Activated naive CD4-positive, alpha-beta T cell treated with Interleukin-2 at 50 U/mL for 16 hours (primary cell): ENCODE data around the gene RTKN.
"Not testable (repeated sequence)": the region's sequence is repeated elsewhere in the genome, so short reads cannot be mapped to it uniquely, and the experiment has no call there.

Experiments
- DNase-seq: peaks from one replicate; pipeline ENCODE4 v3.0.0-alpha.2; 2020

Gene RTKN

DNA sequence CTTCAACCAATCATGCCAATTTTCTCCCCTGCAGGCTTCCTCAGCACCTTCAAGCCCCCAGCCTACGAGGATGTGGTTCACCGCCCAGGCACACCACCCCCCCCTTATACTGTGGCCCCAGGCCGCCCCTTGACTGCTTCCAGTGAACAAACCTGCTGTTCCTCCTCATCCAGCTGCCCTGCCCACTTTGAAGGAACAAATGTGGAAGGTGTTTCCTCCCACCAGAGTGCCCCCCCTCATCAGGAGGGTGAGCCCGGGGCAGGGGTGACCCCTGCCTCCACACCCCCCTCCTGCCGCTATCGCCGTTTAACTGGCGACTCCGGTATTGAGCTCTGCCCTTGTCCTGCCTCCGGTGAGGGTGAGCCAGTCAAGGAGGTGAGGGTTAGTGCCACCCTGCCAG, 18.4 kb upstream of the RTKN start:
- not testable (repeated sequence) for DNase-seq

DNA sequence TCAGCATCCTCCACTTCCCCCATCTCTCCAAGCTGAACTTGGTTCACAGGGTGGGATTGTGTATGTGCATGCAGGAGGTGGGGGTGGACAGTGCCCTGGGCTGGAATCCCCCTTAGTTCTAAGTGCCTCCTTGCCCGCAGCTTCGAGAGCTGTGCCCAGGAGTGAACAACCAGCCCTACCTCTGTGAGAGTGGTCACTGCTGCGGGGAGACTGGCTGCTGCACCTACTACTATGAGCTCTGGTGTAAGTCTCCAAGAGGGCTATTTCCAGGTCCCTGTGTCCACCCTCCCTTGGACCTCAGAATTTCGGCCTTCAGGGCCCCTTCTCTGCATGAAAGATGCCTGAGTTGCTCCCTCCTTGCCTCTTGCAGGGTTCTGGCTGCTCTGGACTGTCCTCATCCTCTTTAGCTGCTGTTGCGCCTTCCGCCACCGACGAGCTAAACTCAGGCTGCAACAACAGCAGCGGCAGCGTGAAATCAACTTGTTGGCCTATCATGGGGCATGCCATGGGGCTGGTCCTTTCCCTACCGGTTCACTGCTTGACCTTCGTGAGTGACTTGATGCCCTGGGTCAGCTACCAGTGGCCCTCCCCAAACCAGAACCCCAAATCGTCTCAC, 17.9 kb upstream of the RTKN start:
- not testable (repeated sequence) for DNase-seq

DNA sequence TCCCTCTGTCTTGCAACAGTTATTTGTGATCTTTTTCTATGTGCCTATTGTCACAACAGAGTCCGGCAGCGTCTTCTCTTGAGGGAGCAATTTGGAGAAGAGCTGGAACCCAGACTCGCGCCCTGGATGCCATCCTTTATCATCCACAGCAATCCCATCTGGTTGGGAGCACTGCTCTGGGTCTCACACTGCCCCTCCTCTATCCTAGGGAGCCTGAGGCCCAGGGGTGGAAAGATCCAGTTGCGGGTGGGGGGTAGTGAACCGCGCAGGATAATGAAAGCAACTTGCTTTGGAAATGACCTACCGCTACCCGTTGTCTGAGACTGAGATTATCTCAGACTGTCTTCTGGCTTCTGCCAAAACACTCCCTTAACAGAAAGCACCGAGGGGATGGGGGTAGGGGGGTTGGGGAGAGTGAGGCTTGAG, 17.2 kb upstream of the RTKN start:
- DNase-seq = no peak

DNA sequence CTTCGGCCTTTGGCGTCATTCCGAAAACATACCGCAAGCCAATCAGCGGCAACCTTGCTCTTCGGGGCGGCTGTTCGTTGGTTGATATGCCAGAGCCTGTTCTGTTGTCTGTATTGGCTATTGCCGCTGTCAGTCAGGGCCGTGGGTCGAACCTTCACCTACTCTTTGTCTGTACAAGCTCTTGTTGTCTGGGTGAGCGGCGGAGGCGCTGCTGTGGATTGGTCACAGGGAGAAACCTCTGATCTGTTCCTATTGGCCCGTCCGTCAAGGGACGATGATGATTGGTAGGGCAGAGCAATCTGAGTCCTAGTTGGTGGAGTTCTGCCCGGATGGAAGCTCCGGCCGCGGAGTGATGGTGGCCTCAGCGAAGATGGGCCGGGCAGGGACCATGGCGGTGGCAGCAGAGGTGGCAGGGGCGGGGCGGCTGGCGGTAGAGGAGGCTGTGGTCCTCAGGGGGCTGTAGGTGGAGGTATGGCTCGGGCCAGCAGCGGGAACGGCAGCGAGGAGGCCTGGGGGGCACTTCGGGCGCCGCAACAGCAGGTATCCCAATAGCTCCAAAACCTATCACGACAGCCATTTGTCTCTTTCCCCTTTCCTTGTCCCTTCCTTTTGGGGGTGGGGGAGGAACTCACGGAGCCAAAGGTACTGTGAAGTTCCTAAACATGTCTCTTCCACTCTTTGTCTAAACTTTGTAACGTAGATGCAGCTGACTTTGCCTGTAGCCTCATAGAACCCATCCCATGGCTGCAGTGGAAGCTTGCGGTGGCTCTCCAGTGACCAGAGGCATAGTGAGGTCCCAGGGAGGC, 16.6 kb upstream of the RTKN start, which contains the start of gene WBP1:
TSS of gene WBP1 (plus strand) at position 307 of the 806 bp plus-strand sequence. CDS start at position 472, 165 bp downstream.
- DNase-seq = peak; percentile 99

DNA sequence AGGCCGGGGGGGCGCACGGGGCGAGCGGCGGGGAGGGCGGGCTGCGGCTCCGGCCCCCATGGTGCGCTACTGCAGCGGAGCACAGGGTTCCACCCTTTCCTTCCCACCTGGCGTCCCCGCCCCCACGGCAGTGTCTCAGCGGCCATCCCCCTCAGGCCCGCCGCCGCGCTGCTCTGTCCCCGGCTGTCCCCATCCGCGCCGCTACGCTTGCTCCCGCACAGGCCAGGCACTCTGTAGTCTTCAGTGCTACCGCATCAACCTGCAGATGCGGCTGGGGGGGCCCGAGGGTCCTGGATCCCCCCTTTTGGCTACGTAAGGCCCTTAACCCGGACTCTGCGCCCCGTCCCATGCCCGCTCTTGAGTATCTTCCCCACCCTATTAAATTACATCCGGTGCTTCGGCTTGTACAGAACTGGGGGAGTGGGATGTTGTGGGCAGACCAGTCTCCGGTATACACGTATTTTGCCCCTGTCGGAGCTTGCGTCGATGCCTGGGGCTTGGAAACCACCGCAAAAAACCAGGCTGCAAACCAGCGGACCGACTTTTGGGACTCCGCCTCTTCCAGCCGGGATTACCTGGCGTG, 15.9 kb upstream of the RTKN start:
- DNase-seq = peak; percentile 85

DNA sequence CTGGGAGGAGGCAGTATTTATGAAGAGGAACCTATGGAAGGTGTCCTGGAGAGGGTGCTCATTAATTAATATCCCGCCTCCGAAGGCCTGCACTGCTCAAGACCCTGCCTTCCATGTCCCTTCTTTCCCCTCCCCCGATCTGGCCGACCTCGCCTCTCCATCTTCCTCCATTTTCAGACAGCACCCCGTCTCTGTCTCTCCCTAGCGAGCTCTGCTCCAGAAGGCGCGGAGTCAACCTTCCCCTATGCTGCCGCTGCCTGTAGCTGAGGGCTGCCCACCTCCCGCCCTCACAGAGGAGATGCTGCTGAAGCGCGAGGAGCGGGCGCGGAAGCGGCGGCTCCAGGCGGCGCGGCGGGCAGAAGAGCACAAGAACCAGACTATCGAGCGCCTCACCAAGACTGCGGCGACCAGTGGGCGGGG, 15.4 kb upstream of the RTKN start:
- no peak for DNase-seq

DNA sequence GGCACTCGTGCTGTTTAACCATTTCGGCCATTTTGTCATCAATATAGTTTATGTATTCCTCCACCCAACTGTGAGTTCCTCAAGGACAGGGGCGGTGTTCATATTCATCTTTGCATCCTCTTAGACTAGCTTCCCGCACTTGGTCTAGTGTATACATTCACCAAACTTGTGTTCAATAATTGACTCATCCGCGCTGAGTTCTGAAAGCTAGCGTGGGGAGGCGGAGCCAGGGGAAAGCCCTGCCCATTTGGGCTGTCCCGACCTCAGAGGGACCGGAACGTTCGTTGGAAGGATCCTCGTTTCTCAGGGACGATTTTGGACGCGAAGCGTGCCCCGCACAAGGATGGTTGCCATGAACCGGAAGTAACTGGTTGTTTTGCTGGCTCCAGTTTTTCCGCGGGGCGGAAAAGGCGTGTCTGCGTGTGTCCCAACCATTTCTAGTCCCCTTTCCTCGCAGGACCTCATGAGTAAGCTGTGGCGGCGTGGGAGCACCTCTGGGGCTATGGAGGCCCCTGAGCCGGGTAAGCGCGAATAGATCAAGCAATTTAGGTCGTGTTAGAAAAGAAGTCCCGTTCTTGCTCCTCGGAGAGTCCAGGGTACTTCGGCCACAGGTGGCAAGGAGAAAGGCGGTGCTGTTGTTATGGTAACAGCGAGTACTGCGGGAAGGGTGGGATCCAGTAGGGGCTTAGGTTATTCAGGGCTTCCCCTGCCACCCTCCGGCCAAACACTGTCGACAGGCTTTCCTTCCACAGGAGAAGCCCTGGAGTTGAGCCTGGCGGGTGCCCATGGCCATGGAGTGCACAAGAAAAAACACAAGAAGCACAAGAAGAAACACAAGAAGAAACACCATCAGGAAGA, 13.1 kb upstream of the RTKN start, which contains the start of gene INO80B:
TSS of gene INO80B (plus strand) at position 434 of the 858 bp plus-strand sequence. CDS start at position 464, 30 bp downstream.
- DNase-seq = peak; percentile 97

DNA sequence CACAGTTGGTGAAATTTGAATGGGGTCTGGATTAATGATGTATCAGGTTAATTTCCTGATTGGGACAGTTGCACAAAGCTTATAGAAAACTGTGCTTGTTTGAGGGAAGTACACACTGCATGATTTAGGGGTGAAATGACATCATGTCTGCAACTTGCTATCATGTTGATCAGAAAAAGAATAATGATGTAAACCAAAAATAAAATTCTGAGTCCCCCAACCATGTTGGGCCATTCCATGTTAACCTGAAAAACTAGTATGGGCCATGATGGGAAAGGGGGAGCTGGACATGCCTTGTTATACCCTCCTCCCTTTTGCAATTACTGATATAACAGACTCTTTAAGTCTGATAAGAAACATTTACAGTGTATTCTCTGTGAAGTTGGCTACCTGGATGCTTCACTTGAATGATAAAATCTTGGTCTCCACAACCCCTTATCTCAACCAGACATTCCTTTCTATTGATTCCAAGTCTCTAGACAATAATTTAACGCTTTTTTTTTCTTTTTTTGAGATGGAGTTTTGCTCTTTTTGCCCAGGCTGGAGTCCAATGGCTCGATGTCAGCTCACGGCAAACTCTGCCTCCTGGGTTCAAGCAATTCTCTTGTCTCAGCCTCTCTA, 8.9 kb upstream of the RTKN start:
- DNase-seq = no peak

DNA sequence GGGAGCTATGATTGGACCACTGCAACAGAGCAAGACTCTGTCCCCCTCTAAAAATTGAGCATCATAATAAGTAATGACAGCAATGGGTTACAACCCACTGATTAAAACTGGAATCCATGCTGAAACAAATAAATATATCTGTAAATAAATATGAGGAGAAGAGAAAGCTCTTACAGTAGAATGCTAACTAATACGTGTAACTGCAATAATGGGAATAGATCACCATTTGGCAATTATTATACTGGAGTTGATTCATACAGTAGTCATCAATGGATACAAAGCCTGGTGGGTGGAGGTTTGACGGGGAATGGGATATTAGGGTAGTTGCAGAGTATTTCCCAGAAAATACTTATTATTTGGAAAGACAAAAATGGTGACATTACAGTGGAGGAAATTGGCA, 7.0 kb upstream of the RTKN start:
- no peak for DNase-seq

DNA sequence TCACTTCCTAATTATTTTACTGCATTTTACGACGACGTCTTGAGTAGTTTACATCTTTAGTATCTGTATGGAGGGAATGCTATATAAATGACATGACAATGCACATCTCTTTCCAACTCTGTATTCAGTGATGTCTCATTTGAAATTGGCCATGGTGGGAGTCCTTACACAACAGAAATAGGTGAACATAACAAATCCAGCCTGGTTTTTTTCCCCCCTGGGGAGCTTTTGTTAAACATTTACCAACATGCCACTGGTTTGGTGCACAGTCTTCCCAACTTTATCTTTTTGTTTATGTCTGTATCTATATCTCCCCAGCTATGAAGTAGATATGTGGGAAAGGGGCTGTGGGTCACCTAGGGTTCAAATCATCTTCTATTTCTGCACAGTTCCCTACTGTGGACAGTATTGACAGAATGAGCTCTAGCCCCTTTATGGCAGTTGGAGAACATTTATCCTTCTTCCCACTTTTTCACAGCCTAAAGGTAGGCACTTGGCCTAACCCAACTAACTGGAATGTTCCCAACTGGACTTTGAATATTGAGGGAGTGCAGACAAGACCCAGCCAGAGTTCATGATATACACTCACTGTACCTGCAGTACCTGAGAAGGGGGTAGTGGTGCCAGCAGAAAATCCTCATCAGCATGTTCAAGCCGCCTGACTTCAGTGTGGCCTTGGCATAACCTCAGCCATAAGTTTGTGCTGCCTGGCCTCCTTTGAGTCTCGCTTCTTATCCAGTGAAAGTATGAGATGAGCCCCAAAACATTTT, 5.7 kb upstream of the RTKN start:
- DNase-seq = no peak

DNA sequence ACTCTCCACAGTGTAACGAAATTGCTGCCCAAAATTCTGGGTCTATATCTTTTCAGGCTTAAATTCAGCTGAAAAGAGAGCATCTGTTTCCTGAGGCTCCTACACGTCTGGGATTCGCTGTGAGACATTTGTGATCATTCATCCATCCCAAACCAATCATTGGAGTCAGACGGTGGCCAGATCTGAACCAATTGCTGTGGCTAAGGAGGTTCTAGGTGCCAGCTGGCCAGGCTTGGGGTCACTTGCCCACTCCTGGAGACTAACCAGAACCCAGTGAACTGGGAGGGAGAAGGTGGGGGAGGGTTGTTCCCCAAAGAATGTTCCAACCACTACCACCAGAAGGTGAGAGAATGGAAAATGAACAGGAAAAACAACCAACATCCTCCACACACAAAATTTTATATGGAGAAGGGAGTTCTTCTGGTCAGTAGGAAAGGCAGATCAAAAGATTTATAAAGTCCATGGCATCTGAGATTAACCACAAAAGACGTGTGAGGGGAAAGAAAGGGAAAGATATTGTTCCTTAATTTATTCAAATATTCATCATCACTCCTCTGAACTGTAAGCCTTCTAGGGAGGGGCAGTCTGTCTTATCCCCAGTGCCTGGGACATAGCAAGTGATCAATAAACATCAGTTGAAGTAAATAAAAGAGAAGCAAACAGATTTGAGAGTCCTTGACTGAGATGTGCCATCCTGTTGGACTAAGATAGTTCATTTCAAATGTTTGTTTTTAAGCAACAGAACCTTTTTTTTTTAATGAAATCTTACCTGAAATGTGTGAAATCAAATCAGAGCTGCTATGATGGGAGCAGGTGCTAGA, 3.0 kb upstream of the RTKN start:
- no peak for DNase-seq

DNA sequence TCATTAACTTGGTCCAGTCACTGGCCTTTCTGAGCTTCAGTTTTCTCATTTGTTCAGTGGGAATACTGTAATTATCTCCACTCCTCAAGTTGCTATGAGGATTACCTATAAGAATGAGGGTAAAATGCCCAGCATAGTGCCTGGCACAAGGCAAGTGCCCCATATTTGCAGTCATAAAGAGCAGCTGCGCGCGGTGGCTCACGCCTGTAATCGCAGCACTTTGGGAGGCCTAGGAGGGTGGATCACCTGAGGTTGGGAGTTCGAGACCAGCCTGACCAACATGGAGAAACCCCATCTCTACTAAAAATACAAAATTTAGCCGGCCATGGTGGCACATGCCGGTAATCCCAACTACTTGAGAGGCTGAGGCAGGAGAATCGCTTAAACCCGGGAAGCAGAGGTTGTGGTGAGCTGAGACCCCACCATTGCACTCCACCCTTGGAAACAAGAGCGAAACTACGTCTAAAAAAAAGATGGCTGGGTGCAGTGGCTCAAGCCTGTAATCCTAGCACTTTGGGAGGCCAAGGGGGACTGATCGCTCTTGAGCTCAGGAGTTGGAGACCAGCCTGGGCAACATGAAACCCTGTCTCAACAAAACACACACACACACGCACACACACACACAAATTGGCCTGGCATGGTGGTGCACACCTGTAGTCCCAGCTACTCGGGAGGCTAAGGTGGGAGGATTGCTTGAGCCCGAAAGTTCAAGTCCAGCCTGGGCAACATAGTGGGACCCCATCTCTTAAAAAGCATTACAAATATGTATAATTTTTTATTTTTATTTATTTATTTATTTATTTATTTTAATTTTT, 953 bp upstream of the RTKN start:
- not testable (repeated sequence) for DNase-seq

DNA sequence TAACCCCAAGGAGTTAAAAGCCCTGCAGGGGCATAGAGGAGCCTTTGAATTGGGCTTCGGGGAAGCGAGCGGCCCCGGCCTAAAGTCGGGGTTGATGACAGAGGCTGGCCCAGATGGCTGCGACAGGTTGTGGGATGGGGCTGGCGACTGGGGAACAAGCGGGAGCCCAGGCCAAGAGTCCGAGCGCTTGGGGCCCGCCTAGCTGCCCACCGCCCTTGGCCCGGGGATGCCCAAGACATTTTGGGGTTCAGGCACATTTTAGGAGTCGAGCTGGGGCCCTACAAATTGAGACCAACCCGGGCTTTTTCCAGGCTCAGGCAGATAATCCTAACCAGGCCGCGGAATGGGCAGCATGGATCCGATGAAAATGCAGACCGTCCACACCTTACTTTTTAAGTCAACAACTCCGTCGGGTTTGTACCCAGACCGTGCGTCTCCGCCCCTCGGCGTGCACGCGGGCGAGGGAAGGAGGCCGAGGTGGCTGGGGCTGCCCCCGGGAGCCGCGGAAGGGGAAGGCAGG, 507 bp downstream of the RTKN start:
- no peak for DNase-seq

DNA sequence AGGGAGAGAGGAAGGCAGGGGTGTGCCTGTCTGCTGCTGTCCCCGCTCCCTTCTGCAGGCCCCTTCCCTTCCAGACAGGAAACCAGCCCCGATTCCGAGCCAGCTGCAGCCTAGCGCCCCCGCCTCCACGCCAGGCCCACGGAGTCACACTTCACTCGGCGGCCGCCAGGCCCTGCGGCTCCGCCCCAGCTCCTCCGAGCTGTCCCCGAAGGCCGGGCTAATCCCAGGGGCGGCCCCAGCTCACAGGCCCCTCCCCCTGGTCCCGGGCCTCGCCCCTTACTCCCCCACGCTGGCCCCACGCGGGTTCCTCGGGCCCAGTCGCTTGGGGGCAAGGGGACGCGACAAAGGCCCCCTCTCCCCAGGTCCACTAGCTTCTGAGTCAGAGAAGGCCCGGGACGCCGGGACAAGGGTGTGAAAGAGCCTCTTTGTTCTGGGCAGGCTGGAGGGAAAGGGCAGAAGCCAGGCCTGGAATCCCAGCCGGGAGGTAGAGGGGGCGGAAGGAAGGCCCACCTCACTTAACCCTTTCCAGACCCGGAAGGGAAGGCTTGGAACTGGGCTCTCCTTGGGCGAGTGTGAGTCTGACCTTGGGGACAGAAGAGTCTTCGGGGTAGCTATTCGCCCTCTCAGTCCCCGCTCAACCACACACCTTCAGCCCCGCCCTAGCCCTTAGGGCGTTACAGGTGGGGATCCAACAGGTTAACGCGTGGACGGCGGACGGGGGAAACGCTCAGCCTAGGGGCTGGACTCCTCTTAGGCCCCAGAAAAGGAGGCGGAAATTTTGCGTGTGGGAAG, 1.2 kb downstream of the RTKN start:
- DNase-seq = peak; percentile 49

DNA sequence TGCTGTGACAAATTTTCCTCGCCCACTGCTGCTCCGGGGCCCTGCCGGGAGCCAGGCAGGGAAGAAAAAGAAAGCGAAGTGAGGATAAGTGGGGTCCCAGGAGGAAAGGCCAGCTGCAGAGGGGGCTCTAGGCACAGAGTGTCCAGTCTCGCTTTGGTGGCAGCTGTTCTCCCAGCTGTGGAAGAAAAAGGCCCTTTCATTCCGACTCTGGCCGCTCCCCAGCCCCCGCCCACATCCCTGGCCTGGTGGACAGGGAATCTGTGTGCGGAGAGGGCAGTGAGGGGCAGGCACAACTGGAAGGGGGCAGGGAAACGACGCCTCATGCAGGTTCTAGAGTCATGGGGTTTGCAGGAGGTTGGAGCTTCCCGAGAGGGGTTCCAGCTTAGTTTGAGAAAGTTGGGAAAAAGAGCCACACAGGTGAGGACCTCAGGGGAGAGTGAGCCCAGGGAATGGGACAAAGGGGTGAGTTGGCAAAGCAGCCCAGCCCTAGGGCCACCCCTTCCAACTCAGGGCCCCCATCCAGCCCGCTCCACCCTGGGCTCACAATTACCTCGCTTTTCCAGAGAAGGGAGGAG, 1.8 kb downstream of the RTKN start:
- DNase-seq = no peak

DNA sequence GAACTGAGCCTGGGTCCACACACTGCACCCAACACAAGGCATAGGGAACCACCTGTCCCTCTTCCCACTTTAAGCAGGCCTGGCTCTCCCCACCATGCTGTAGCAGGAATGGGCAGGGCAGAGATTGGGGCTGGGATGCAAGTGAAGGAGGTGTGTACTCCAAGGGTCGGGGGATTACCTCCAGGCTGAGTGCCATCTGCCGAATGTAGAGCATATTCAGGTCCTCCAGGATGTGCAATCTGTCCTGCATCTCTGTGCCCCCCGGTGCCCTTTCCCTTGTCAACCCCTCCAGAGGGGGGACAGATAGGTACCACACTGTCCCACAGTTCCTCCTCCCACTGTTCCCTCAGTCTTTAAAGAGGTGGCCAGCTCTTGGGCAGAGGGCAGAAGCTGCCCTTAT, 2.4 kb downstream of the RTKN start:
- no peak for DNase-seq

DNA sequence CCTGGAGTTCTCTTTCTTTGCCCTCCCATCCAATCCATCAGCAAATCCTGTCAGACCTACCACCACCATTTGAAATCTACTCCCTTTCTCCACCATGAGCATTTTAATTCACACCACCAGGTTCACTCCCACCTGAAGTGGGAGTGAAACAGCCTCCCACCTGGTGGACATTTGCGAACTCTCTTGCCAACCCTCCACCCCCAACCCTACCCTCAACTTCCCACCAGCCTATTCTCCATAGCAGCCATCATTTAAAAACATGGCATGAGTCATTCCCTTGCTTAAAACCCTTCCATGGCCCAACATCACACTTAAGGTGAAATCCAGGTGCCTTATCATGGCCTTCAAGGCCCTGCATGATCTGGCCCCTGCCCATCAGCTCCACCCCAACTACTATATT, 3.5 kb downstream of the RTKN start:
- DNase-seq = no peak
